HuH-7.5 (cell line): ENCODE data around the gene ZNF236.
A peak's percentile ranks its signal among the peaks of the same experiment; 100 is the strongest.
"Not testable (repeated sequence)": the region's sequence is repeated elsewhere in the genome, so short reads cannot be mapped to it uniquely, and the experiment has no call there.

Experiments used
- DNase-seq: peaks from one replicate; pipeline ENCODE4 v3.0.0; 2011; ENCODE audit warnings: low spot score

ZNF236 gene

DNA sequence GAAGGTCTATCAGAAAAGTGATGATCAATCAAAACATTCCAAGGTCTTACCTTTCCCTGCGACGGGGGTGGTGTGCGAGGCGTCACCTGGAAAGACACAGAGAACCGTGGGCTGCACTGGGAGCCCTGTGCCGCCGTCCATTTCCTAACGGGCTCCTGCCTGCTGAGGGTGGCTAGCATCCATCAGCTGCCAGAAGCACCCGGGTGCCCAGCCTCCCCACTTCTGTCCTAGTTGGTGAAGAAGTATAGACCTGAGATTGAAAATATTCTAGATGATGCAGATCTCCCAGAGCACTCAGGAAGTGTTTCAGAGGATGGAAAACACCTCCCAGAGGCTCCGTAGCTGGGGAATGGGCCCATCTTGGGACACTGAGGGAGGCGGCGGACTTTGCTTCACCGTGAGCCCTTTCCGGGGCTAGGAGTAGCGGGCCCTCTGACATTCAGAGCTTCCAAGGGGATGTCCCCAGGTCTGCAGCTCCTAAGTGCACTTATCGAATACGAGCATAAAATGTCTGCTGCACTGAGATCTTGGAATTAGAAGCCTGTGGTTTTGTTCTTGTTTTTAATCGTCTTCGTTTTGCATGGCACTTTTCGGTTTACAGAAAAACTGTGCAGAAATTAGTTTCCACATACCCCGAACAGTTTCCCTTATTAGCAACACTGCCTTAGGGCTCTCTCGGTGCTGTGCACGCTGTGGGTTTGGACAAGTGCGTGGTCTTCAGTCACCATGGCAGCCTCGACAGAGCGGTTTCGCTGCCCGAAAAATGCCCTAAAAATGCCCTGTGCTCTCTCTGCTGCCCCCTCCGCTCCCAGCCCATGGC lies 166.7 kb downstream of the ZNF236 start:
- DNase-seq = no peak

- DNase-seq = no peak
Observed at GRCh38 chr18:76989647-76990190, 167.4 kb downstream of the ZNF236 start.

DNA sequence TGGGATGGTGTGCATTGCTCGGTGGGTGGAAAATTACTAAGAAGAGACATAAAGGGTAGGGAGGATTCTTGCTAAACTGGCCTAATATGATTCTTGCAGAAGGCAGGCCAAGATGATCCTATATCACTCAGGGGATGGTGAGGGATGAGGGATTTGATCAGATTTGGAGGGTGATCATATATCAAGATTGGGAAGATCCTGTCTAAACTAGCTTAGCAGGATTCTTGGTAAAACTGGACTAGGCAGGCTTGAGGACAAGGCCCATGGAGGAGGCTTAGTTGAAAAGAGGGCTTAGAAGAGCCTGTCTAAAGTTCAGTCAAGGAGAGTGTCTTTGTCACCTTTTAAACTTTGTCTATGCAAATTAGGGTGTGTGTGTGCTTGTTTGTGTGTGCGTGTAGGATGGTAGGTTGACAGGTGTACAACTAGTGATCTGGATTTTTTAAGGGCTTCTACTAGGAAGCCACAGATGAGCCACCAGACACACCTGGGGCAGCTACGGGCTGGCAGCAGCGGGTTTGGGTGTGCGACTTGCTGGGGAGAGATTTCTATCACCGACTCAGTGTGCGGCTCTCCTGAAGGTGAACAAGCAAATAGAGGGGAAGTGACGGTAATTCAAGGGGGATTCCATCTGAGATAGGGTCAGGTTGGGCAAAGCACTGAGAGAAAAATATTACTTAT lies 168.1 kb downstream of the ZNF236 start:
- DNase-seq = not testable (repeated sequence)

- no peak for DNase-seq
Observed at GRCh38 chr18:76991021-76991688, 168.8 kb downstream of the ZNF236 start.

DNA sequence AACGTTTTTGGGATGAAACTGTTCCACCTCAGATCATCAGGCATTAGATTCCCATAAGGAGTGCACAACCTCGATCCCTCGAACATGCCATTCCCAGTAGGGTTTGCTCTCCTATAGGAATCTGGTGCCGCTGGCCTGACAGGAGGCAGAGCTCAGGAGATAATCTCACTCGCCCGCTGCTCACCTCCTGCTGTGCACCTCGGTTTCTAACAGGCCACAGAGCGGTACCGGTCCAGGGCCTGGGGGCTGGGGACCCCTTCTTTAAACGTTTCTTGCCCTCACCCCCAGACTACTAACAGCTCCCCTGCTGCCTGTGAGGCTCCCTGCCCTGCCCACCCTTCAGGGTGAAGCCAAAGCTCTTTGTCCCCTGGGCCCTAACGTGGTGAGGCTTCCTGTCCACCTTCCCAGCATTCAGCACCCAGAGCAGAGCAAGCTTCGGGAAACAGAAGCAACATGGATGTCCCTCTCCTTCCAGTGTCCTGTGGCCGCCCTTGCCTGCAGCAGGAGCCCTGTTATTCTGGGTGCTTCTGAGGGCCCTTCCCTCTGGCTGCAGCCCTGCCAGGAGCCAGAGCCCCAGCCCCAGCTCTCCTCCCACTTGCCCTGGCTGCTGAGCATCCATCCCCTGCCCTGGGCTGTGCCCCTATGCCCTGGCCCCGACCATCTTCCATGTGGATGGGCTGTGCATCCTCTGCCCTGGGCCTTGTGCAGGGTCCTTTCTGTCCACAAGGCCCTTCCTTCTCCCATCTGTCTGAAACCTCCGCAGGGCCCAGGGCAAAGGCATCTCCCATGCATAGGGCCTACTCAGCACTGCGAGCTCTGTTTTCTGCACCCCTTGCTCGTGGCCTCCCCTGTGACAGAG lies 170.1 kb downstream of the ZNF236 start:
- no peak for DNase-seq

DNA sequence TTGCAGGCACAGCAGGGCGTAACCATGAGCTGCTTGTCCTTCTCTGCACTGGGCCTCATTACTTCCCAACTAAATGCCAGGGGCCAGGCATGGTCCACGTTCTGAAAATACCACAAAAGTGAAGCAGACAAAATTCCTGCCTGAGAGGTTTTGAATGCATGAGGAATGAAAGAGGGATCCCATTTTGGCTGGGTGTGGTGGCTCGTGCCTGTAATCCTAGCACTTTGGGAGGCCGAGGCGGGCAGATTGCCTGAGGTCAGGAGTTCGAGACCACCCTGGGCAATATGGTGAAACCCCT lies 170.7 kb downstream of the ZNF236 start:
- DNase-seq = no peak

DNA sequence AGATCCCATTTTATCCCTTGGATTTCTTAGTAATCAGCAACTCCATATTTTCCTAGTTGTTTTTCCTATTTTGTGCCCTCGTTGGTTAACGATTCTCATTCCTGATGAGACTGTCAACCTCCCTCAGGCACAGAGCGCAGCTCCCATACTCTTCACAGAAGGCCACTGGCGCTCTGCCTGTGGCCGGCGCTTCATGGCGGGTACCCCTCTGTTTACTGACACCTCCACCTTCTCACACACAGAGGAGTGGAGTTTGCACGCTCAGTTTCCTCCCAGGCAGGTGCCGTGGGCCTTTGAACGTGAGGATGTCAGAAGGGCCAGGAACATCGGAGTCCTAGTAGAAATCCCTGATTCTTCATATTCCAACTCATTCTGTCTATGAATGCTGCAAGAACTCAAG lies 171.2 kb downstream of the ZNF236 start:
- no peak for DNase-seq

DNA sequence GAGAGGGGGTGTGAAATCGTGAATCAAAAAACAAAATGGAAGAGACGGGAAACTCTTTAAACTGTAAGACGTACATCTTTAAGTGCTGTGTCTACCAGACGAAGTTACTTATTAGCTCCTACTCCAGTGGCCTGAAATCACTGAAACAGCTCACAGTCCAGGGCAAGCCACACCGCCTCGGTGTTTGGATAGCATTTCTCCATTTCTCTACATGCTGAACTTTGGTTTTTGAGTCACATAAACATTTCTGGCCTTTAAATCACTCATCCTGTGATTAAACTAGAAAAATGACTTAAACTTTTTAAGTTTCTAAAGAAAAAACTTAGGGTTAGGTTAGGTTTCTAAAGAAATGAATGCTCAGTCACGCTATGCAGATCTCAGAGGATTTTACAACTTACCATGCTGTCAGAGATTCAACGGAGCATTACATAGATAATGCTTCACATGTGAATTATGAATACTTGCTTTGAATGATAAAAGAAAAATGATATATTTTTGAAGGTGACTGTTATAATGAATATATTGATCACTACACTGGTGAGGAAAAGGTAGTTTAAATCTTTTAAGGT lies 171.8 kb downstream of the ZNF236 start:
- no peak for DNase-seq

- DNase-seq = no peak
Observed at GRCh38 chr18:76995896-76996295, 173.5 kb downstream of the ZNF236 start.

- no peak for DNase-seq
Observed at GRCh38 chr18:76996429-76996828, 174.1 kb downstream of the ZNF236 start.

DNA sequence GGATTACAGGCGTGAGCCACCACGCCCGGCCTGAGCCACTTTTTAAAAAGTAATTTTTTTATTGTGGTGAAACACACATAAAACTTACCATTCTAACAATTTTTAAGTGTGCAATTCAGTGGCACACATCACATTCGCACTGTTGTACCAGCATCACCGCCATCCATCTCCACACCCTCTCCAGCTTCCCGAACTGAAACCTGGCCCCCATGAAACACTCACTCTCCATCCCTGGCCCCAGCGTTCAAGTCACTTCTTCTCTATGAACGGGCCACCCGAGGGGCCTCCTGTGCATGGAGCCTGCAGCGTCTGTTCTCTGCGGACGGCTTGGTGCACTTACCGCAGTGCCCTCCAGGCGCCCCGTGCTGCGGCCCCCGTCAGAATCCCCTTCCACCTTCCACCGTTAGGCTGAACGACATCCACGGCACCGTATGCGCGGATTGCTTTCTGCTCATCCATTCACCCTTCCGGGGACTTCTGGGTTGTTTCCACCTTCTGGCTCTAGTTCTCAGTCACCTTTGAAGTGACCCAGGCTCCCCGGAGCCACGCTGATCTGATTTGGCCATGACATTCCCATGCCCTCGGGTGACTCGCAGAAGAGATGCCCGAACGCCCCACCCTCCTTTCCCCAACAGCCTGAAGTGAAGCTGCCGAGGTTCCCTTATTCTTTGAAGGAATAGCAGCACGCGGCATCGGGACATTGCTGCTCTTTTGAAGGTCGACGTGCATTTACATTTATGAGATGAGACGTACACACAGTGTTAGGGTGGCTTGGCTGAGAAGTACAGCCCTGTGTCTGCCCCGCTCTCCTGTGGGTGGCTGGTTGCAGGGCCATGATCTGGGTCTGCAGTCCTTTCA lies 175.8 kb downstream of the ZNF236 start:
- no peak for DNase-seq

- no peak for DNase-seq
Observed at GRCh38 chr18:76999077-76999476, 176.7 kb downstream of the ZNF236 start.

DNA sequence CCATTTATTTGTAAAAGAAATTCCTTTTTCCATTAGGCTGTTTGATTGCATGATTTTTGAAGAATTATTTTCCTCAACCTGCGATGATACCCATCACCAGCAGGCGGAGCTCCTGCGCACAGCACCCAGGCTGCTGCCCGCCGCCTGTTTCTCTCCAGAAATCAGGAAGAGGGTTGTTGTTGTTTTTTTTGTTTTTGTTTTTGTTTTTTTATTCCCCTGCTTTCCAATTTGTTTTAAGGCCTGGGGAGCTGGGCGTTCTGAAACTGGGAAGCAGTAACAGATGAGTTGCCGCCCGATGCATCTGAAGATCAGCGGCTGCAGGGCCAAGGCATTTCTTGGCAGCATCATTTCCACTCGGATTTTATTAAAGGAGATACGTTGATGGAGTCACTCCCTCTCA lies 178.2 kb downstream of the ZNF236 start:
- peak; percentile 44 for DNase-seq

DNA sequence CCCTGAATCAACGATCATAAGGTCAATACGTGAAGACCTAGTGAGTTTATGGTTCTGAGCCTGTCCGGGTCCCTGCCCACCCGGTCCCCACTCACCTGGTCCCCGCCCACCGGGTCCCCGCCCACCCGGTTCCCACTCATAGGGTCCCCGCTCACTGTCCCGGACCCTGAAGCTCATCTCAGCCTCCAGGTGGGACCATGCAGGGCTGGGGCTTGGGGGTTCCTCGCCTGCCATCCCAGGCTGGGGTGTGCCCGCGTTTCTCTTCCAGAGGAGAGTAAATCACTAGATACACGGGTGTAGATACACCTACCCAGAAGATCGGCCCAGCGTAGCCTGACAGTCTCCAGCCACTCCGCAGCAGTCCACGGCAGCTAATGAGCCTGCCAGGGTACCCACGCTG lies 178.7 kb downstream of the ZNF236 start:
- no peak for DNase-seq

DNA sequence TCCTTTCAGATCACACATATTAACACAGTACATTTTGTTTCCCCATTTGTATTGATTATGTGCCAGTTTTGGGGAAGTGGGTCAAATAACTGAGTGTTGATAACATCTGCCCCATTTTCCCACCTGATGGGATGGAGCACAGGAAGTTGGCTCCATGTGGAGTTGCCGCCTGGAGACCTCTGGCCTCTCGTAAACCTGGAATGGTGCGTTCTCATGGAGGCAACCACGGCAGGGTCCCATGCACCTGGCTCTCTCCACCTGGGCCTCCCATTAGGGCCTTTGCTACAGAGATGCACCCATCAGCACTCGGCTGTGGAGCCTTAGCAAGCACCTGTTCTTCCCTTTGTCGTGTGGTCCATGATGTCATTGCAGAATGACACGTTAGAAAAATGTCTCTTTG lies 179.6 kb downstream of the ZNF236 start:
- no peak for DNase-seq

DNA sequence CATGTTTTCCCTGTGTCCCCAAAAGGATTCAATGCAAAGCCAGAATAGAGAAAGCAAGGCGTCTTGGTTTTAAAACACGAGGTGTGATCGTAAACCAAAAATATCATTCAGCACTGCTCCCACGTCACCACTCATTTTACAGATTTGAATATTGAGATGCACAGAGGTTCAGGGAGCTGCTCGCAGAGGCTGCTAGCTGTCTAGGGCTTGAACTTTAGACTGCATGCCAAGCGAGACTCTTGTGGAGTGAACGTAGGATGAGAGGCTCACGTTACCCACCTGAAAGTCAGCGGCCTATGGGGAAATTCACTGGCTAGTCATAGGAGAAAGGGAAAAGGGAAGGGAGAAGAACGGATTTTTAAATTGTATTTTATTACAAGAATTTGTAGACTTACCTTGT lies 180.1 kb downstream of the ZNF236 start:
- no peak for DNase-seq

- DNase-seq = no peak
Observed at GRCh38 chr18:77003316-77003715, 181.0 kb downstream of the ZNF236 start.

DNA sequence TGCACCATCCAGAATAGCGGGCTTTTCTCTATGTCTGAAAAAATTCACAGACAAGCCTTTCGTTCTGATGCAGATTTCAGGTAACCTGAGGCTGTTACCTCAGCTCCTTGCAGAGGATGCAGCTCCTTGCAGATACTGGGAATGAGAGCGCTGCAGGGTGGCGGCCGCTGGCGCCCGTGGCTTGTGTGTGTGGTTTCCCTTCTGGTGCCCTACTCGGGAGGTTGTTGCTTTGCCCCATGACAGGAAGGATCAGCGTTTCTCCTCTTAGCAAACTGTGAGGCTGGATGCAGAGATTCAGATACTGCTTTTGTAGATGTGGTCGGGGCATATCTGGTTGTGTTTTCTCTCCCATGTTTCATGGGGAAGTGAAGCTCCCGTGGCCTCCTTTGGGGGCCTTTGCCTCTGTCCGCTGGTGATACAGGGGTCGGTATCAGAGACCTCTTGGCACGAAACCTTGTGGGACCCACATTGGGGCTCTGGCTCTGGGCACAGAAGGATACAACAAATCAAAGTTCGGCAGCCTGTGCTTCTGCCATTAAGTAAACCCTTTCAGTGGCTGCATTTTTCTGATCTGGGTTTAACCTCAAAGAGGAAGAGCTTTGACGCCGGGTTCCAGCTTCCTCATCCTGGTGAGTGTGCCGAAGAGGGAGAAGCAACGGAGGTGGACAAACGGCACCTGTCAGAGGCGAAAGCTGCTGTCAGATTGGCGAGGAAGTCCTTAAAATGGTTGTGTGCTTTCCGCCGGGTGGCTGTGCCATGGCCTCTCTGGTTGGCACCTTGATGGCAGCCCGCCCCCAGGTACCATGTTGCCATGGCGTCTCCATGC lies 182.4 kb downstream of the ZNF236 start:
- no peak for DNase-seq

DNA sequence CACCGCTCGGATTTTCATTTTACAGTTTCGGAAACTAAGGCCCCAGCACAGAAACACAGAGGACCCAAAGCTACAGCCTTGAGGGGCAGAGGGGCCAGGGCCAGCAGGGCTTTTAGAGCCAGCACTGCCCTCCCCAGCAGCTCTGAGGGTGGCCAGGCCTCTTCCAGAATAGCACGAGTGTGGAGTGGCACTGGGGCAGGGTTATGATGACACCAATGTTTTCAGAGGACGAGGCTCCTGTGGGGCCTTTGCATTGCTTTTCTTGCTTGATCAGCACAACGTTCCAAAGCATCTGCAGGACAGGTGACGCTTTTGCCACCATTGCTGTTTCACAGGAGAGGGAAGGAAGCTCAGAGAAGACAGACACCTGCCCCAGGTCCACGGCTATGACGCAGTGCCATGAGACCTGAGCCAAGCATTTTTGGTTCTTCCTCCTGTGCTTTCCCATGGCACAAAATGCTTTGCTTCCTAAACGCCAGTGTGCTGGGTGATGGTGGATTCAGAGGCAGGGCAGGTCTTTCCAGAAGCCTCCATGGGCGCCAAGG lies 183.4 kb downstream of the ZNF236 start:
- no peak for DNase-seq
